Fibroblast of upper back skin (primary cell): ENCODE results near the gene COX19.
"Not testable (repeated sequence)": the region's sequence is repeated elsewhere in the genome, so short reads cannot be mapped to it uniquely, and the experiment has no call there.

Experiments
- DNase-seq: peaks from one replicate; pipeline ENCODE4 v3.0.0-alpha.2; 2013

COX19 gene

DNA sequence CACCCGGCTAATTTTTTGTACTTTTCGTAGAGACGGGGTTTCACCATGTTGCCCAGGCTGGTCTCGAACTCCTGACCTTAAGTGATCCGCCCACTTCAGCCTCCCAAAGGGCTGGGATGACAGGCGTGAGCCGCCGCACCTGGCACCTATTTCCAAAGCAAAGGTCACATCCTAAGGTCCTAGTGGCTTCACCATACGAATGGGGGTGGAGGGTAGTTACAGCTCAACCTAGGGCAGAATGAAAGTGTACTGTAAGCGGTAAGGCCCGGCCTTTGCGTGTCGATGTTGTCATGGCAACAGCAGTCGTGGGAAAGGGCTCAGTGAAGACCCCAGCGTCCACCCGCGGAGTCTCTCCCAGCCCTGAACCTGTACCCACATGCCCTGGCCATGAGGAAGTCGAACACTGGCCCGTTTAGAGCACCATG is 1.6 kb upstream of the COX19 start:
- DNase-seq = no peak

DNA sequence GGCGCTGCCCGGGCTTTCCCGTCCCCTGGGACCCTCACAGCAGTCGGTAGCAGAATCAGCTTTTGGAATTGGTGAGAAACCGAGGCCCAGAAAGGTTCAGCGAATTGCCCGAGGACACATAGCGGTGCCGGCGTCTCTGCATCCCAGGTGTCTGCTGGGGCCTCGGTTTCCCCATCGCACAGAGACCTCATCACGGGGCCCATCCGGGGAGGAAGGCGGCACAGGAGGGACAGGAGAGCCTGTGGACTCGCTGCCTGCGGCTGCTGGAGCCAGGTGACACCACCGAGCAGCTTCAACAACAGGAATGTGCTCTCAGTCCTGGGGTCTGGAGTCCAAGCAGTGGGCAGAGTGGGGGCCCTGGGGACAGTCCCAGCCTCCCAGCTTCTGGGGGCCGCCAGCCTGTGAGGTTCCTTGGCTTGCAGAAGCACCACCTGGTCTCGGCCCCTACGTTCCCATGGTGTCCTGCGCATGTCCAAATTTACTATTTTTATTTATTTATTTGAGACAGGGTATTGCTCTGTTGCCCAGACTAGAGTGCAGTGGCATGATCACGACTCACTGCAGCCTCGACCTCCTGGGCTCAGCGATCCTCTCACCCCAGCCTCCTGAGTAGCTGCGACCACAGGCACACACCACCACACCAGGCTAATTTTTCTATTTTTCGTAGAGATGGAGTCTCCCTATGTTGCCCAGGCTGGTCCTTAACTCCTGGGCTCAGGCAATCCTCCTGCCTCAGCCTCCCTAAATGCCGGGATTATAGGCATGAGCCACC is 539 bp upstream of the COX19 start:
- no peak for DNase-seq

DNA sequence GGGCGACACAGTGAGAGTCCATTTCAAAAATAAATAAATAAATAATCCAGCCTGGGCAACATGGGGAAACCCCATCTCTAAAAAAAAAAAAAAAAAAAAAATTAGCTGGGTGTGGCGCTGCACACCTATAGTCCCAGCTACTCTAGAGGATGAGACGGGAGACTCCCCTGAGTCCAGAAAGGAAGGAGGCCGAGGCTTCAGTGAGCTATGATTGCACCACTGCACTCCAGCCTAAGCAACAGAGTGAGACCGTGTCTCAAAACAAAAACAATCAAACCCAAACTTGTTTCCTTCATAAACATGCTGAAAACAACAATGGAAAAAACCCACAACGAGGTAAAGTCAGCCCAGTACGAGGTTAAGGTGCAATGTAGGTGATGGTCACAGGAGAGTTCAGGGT is 1.2 kb downstream of the COX19 start:
- DNase-seq = no peak

DNA sequence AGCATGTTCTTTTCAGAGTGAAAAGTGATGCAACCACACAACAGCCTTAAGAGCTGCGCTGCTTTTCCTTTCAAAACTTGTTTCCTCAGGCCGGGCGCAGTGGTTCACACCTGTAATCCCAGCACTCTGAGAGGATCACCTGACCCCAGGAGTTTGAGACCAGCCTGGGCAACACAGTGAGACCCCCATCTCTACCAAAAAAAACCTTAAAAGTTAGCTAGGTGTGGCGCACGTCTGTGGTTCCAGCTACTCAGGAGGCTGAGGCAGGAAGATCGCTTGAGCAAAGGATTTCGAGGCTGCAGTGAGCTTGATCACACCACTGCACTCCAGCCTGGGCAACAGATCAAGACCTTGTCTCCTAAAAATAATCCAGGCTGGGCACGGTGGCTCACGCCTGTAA is 2.0 kb downstream of the COX19 start:
- DNase-seq = no peak

DNA sequence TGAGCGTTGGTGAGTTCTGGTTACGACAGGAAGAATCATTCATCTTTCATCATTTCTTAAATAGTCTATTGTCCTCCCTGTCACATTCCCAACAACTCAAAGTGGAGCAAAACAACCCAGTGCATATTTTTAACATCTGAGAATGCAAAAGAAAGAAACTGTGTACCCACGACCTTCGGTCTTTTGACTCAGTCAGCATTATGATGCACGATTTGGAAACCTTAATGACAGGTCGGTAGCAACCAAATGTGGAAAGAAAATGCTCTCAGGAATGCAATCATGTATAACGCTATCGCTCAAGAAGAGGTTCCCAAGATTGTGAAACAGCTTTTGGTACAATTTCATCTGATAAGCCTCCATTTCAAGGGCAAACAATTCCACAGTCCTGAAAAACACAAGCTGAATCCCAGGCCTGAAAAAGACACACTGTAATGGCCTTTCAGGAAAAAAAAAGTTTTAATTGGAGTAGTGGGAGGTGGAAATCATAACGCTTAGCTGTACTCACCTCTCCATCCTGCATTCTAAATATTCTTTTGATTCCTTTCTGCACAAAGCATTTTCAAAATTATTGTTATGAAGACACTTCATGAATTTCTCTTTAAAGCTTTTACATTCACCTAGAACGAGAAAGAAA is 2.6 kb downstream of the COX19 start:
- DNase-seq = no peak

DNA sequence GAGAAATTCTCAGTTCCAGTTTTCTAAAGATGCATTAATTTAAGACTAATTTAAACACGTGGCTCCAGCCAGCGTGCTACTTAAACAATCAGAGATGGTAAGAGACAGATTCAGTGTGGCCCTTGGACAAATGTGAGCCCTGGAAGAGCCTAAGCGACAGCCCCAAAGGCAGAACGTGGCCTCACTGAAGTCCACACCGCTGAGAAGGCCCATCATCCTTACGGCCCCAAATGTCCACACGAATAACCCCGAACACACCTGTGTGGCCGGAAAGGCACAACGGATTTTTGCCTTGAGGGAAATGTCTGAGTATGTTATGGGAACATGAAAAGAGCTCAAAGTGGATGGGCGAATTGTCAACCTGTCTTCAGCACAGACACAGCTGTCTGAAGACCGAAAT is 3.2 kb downstream of the COX19 start:
- DNase-seq = no peak

DNA sequence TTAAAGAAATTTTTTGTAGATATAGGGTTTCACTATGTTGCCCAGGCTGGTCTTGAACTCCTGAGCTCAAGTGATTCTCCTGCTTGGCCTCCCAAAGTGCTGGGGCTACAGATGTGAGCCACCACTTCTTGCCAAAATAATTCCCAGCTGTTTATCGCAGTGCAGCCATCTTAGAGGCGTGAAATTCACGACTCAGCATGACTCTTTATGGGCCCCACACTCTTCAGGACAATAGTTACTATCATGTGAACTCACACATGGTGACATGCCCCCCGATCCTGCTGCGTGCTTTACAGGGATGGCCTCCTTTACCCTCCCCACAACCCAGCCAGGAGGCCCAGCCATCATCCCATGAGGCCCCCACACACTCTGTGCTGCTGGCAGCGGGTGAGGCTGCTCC is 4.6 kb downstream of the COX19 start:
- no peak for DNase-seq

DNA sequence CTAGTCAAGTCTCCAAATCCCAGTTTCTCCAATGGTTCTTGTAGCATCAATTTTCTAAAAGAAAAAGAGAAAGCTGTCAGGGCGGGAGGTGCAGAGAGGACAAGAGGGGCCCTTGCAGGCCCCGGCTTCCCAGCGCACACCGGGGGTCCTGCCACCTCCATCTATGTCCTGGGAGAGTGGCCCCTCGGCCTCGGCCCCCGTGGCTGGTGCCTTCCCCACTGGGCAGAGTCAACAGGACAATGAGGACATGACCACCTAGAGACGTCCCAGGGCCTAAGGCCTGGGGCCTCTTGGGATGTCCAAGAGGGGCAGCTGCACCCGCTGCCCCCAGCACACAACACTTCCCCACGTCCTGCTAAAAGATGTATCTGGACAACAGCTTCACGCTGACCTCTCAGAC is 5.9 kb downstream of the COX19 start:
- no peak for DNase-seq

DNA sequence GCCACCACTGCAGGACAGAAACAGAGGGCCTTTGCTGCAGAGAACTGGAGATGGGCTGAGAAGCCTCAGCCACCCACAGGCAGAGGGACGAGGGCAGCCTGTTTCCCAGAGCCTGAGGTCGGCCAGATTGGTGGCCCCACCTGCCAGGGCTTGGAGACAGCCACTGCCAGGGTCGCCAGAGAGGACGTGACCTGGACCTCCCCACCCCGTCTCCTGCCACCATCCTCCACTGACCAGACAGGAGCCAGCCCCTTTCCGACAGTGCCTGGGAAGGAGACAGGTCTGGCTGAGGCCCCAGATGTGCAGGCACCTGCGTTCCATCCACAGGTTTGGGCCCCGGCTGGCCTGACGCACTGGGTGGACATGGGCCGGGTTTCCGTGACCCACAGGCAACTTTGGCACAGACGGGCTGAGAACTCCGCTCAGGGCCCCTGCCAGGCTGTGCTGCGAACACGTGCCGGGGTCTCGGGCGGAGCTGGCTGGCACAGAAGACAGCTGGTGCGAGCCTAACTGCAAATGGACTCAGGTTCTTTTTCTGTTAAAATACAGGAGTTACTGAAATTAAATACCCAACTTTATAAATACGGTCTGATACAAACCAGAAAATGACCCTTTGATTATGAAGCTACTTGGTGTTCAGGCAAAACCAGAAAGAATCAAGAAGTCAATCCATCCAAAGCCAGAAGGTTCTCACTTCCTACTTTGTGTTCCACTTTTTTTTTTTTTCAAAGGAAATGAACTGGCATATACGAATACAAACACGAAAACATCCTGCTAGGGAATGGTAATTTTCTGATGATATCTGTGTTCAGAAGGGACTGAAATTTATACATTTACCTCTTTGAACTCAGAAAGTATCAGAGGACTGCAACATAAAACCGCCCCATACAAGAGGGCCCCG is 6.9 kb downstream of the COX19 start:
- no peak for DNase-seq

DNA sequence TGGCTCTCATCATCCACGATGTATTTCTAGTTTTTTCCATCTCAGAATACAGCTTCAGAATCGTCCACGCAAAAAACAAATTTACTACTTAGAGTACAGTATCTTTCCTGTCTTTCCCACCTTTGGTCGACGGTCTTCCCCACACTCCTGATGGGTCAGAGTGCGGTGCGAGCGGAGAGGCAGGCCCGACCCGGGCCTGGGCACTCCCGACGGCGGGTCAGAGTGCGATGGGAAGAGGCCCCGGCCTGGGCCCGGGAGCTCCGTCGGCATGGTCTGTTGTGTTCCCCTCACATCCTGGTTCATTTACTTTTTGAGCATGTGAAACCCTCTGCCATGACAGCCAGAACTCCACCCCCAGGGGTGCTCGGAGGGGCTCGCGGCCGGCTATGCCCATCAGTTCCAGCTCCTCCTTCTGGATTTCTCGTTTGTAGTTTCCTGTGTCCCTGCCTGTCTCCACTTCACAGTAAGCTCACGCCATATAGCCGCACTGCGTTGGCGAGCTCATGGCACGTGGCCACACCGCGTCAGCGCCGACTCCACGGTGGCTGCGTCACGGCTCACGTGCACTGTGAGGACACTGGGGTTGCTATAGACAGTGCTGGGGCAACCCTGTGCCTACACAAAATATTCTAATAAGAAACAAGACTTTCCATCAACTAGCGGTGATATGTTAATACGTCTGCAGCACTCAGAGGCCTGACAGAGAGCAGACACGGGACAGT is 7.8 kb downstream of the COX19 start:
- DNase-seq = no peak

DNA sequence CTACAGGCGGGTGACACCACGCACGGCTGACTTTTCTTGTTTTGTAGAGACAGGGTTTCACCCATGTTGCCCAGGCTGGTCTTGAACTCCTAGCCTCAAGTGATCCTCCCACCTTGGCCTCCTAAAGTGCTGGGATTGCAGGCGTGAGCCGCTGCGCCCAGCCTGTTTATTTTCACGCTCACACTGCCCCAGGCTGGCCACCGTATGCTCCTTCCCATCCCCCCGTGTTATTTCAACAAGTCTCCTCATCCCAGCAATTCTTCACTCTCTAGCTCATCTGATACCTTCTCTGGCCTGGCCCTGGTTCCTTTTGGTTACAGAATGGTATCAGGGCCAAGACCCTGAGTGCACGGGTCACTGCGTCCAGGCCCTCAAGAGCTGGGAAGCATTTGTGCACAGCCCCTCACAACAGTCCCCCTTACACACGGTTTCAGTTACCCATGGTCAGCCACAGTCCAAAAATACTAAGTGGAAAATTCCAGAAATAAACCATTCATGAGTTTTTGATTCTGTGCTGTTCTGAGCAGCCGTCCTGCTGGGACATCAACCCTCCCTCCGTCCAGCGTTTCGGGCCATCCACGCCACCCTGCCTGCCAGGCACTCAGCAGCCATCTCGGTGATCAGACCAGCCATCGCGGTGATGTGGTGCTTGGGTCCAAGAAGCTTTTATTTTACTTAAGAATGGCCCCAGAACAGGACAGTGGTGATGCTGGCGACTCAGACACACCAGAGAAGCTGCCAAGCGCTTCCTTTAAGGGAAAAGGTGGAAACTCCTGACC is 8.9 kb downstream of the COX19 start:
- no peak for DNase-seq

DNA sequence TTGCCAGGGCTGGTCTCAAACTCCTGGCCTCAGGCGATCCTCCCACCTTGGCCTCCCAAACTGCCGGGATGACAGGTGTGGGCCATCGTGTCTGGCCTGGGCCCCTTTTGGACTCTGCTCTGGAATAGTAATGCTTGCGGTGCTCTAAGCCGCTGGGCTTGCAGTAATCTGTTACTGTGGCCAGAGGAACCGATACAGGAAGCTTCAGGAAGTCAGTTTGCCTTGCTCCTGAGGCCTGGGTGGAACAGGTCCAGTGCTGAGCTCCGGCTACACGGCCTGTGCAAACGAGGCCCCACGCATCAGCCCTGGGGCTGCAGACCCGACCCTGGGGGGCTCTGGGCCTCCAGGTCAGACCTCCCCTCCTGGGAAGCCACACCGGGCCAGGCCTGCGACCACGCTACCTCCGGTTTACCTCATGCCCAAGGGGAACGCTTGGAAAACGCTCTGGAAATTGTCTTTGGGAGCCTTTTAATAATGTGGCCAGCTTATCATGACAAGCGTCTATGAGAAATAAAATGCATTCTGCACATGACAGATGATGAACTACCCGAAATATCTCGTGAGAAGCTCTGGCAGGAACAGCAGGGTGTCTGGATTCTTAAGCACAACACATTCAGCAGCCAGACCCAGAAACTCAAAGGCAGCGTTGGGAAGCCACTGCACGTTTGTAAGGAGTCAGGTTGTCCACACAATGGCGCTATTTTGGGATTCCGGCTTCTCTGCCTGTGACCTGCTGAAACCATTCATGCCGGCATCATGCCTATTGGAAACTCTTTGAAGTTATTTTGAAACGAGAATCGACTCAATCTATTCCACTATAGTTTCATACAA is 10.7 kb downstream of the COX19 start:
- DNase-seq = peak; percentile 52

DNA sequence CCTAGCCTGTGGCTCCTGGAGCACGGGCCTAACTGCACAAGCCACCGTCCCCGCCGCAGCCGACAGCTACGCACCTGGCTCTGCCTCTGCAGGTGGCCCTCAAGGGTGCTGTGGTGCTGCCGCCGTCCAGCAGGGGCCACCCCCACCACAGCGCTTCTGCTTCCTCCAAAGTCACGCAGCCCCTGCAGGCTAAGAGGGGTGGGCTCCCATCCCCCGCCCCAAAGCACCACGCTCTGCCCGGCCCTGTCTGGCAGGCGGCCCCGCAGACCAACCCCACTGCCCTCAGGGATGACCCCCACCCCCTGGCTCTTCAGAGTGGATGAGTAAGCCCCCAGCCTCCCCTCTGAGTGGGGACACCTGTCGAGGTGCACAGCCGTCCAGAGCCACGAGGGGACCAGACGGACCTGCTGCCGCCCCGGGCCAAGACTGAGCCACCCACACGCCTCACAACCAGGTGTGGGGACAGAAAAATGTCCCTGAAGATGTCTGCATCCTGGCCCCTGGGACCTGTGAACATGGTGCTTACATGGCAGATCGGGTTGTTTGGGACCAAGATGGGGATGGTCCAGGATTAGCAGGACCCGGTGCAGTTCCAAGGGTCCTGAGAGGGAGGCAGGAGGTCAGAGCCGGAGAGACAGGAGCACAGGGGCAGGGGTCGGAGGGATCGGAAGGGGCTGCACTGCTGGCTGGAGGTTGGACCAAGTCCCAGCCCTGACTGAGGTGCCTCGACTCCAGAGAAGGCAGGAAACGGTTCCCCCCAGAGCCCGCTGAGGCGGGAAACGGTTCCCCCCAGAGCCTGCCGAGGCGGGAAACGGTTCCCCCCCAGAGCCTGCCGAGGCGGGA is 11.9 kb downstream of the COX19 start:
- DNase-seq = no peak

DNA sequence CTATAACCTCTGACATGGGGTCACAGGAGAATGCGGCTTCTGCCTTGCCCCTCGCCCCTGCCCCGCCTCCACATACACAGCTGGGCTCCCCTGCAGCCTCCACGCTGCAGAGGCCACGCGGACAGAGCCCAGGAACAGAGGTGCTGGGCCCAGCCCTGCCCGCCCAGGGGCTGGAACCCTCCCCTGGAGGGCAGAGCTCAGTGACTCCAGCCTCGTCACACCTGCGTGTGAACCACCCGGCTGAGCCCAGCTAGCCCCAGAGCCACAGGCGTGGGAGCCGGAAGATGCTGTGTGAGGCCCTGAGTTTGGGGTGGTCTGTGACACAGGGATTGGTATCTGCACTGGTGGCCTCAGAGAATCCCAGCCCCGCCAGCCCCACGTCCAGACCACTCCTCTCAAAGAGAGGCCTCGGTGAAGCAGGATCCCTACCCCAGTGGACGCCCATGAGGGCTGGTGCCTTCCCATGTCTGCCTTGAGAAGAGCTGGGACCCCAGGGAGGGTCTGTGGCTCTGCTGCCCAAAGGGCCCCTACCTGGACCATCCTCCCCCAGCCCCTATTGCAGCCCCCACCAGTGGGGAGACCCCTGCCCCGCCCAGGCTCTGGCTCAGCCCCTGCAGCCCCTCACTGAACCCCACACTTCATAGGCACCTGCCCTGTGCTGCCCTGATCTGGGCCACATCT is 12.8 kb downstream of the COX19 start:
- no peak for DNase-seq

DNA sequence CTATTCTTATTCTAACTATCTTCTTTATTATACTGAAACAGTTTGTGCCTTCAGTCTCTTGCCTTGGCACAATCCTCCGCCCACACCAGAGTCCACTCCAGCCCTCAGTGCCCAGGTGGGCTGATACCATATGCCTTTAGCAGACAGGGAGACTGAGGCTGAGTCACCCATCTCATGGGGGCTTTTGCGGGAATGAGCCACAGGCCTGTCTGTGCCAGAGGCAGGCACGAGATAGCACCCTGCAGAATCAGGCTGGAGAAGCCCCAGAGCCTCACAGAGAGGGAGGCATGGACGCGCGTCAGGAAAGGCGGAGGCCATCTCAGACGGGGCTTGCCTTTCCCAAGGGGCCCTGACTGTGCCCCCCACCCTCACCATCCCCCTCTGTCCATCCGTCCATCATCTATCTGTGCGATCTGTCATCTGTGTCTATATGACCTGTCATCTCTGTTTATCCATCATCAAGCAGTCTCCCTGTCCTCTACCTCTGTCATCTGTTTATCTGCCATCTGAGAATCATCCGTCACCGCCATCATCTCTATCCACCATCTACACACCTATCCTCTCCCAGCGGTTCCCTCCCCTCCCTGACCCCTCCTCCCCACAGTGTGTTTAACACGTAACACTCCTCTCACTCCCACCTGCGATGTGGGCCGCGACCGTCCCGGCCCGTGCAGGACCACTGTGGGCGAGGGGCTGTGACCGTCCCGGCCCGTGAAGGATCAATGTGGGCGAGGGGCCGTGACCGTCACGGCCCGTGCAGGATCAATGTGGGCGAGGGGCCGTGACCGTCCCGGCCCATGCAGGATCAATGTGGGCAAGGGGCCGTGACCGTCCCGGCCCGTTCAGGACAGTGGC is 13.6 kb downstream of the COX19 start:
- no peak for DNase-seq

DNA sequence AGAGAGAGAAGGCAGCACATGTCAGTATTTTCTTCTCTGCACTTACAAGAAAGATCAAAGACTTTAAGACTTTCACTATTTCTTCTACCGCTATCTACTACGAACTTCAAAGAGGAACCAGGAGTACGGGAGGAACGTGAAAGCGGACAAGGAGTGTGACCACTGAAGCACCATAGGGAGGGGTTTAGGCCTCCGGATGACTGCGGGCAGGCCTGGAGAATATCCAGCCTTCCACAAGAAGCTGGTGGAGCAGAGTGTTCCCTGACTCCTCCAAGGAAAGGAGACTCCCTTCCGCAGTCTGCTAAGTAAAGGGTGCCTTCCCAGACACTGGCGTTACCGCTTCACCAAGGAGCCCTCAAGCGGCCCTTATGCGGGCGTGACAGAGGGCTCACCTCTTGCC is 14.4 kb downstream of the COX19 start:
- DNase-seq = not testable (repeated sequence)

DNA sequence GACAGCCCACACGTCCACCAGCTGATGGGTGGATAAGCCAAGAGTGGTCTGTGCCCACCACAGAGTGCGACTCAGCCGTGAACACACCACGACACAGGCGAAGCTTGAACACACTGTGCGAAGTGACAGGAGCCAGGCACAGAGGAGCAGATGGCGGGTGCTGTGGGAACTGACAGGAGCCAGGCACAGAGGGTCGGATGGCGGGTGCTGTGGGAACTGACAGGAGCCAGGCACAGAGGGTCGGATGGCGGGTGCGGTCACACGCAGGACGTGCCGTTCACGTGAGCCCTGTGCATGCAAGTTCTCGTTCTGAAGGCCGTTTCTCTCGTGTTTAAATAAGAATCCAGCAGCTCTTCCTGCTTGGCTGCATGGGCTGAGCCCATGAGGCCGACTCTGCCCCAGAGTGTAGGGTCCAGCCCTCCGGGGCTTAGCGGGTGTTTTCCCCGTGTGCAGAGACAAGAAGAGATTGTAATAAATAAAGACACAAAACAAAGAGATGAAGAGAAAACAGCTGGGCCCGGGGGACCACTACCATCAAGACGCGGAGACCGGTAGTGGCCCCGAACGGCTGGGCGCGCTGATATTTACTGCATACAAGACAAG is 15.0 kb downstream of the COX19 start:
- no peak for DNase-seq

DNA sequence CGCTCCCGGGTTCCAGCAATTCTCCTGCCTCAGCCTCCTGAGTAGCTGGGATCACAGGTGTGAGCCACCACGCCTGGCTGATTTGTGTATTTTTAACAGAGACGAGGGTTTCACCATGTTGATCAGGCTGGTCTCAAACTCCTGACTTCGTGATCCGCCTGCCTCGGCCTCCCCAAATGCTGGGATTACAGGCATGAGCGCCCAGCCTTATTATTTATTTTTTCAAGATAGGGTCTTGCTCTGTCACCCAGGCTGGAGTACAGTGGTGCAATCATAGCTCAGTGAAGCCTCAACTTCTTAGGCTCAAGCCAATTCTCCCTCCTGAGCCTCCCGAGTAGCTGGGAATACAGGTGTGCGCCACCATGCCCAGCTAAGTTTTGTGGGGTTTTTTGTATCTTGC is 15.6 kb downstream of the COX19 start:
- DNase-seq = not testable (repeated sequence)
